Measurements from ENCODE around the gene RIPK4. TPM values are rescaled to one million over a fixed set of nuclear protein-coding genes. Genes with fewer than 3 reads are reported as not detected.

RIPK4 gene
- total and polyA plus RNA-seq, 3 donors from 2014 or later: 3.9 to 10.2 (median 5.9) TPM

- TF ChIP-seq CTCF (IDR thresholded peaks at IDR 0.05) (no peak), POLR2A (IDR thresholded peaks at IDR 0.05) (no peak)
- intact Hi-C loops (cut with DNase I; ENCODE audit: low total_unique reads): no loop called here
- 94 to 95% methylated on average over 14 to 34 of the region's 34 CpGs for WGBS, 2 donors
- Histone ChIP-seq H3K4me3 (no peak overlapping the region), H3K9me3 (no peaks in the 10 kb centered on the region), H3K4me1 (no peaks in the 10 kb centered on the region), H3K27me3 (no peaks in the 10 kb centered on the region), H3K36me3 (ENCODE audit: low read depth, missing control alignments) (no peaks in the 10 kb centered on the region), H3K27ac (no peak overlapping the region)
- DNase-seq: no peak
Measured at GRCh38 chr21:41745971-41746743, 20.7 kb downstream of the RIPK4 start.

DNA sequence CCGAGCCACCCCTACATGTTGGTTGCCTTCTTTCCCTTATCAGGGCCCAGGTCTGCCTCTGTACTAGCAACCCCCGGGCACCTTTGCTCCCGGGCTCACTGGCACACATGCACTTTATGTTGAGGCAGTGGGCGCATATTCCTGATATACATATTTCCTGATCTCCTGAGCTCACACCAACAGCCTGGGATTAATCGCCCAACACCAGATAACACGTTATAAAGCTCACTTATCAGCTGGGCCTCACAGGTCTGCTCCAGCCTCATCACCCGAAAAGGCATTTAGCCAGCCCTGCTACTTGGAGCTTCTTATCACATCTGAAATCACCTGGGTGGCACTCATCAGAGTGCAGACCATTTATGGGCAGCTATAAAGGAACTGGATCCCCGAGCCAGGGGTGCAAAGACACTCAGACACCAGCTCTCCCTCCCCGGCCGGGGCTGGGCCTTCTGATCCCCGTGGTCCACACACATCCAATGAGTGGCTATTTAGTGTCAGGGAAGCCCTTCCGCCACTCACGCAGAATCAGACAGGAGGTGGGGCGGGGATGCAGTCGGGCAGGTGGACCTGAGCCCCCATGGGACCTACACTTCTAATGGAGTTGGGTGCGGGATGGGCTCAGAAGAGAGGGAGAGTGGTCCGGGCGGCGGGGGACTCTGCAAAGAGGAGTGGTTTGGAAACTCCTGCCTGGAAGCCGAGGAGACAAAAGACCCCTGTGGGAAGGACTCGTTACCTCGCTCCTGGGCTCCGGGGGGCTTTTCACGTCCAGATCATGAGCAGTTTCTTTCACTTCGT is 21.6 kb downstream of the RIPK4 start:
- H3K4me1 ChIP-seq: no peaks in the 10 kb centered on the region
- TF ChIP-seq POLR2A (IDR thresholded peaks at IDR 0.05): no peak
- TF ChIP-seq CTCF (IDR thresholded peaks at IDR 0.05): no peak
- intact Hi-C loops (cut with DNase I; ENCODE audit: low total_unique reads): no loop called here
- 91 to 92% methylated on average over 21 to 25 of the region's 25 CpGs for WGBS, 2 donors
- no peak overlapping the region for H3K27ac ChIP-seq
- no peak overlapping the region for H3K4me3 ChIP-seq
- no peaks in the 10 kb centered on the region for H3K36me3 ChIP-seq (ENCODE audit: low read depth, missing control alignments)
- H3K9me3 ChIP-seq: no peaks in the 10 kb centered on the region
- H3K27me3 ChIP-seq: no peaks in the 10 kb centered on the region
- no peak for DNase-seq

DNA sequence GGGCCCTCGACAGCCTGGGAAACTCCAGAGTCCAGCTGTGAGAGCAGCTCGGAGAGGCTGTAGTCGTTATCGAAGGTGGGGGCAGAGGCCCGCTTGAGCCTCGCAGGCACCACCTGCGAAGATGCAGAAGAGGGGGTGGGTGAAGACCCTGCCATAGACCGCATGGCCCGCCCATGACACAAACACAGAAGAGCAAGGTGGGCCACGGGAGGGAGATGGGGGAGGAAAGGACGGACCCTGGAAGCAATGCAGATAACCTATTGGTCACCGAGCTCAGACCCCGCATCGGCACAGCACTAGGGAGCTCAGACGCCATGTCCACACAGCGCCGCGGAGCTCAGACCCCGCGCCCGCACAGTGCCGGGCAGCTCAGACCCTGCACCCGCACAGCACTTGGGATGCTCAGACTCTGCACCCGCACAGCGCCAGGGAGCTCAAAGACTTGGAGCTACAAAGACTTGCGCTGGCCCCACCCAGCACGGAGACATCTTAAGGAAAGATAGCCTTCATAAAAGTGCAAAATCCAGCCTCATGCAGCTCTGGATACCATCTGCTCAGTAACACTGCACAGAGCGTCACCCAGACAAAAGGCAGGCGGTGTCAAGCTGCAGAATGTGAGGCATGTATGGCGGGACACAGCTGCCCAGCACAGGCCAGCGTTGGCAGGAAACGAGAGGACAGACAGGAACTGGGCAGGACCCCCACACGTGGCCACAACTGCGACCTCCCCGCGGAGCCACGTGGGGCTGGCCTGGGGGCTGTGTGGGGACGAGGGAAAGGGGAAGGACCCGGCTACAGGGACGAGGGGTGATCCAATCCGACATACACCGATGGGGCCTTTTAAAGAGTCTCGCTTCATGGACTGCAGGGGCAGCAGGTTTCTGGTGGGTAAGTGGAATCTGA is 22.6 kb downstream of the RIPK4 start:
- H3K4me1 ChIP-seq: no peaks in the 10 kb centered on the region
- TF ChIP-seq POLR2A (IDR thresholded peaks at IDR 0.05) (no peak), CTCF (IDR thresholded peaks at IDR 0.05) (no peak)
- H3K4me3 ChIP-seq: no peak overlapping the region
- no peaks in the 10 kb centered on the region for H3K36me3 ChIP-seq (ENCODE audit: low read depth, missing control alignments)
- DNase-seq: no peak
- H3K9me3 ChIP-seq: no peaks in the 10 kb centered on the region
- H3K27ac ChIP-seq: no peak overlapping the region
- 82 to 84% methylated on average over 33 to 43 of the region's 43 CpGs for WGBS, 2 donors
- H3K27me3 ChIP-seq: no peaks in the 10 kb centered on the region
- intact Hi-C loops (cut with DNase I; ENCODE audit: low total_unique reads): no loop called here

- no peak for DNase-seq
- no peak for TF ChIP-seq POLR2A (IDR thresholded peaks at IDR 0.05)
- no peak for TF ChIP-seq CTCF (IDR thresholded peaks at IDR 0.05)
- H3K9me3 ChIP-seq: no peaks in the 10 kb centered on the region
- WGBS, 2 donors: 91 to 95% methylated on average over 25 to 26 of the region's 26 CpGs
- H3K4me1 ChIP-seq: no peaks in the 10 kb centered on the region
- intact Hi-C loops (cut with DNase I; ENCODE audit: low total_unique reads): no loop called here
- no peak overlapping the region for H3K27ac ChIP-seq
- H3K27me3 ChIP-seq: no peaks in the 10 kb centered on the region
- H3K36me3 ChIP-seq (ENCODE audit: low read depth, missing control alignments): no peaks in the 10 kb centered on the region
- no peak overlapping the region for H3K4me3 ChIP-seq
Measured at GRCh38 chr21:41743321-41744027, 23.4 kb downstream of the RIPK4 start.

All from testis (tissue), 3 donors.